GM23338 (cell line): ENCODE results near the gene GAREM1. TPM values are rescaled to one million over a fixed set of nuclear protein-coding genes. Genes with fewer than 3 reads are reported as not detected.

ENCODE experiments used
- CREB1 ChIP-seq: fragments of 250-450 bp; sonication (Bioruptor Pico); IDR thresholded peaks from 2 replicates; pipeline ENCODE4 v1.5.0; 2020; ENCODE audit warnings: low read depth, mild to moderate bottlenecking, moderate library complexity
- EZH2phosphoT487 ChIP-seq: fragments of 200-600 bp; sonication (generic); IDR thresholded peaks from one replicate; pipeline ENCODE4 v1.8.1; 2018; ENCODE audit warnings: antibody characterized with exemption; ENCODE audit not compliant: unreplicated experiment
- JUNB ChIP-seq: IDR thresholded peaks from one replicate; pipeline ENCODE4 v1.6.1; 2016; ENCODE audit warnings: antibody characterized with exemption; ENCODE audit not compliant: unreplicated experiment
- POLR2AphosphoS5 ChIP-seq: IDR thresholded peaks from 2 replicates; pipeline ENCODE4 v1.6.1; 2016; ENCODE audit warnings: antibody characterized with exemption, low read depth
- STAT1 ChIP-seq: IDR thresholded peaks from one replicate; pipeline ENCODE4 v1.6.1; 2016; ENCODE audit warnings: antibody characterized with exemption; ENCODE audit not compliant: unreplicated experiment
- ZNF331 ChIP-seq: fragments of 250-450 bp; sonication (Bioruptor Pico); IDR thresholded peaks from 2 replicates; pipeline ENCODE4 v1.5.0; 2020; ENCODE audit warnings: low read depth, mild to moderate bottlenecking, moderate library complexity
- polyA plus RNA-seq: library from polyadenylated mRNA; unstranded; fragments of >200 nt; fragmentation: Nextera tagmentation; extraction: Ambion mirVana; gene quantifications from 2 replicates; pipeline ENCODE4 v1.2.1, GENCODE V29; 2016
- total RNA-seq: library from RNA; depleted of rRNA; stranded (reverse); fragments of >200 nt; shearing (Covaris generic); gene quantifications from 2 replicates; pipeline ENCODE4 v1.2.3, GENCODE V29; 2014
- TF ChIP-seq, protein P1 (sequence below): fragments of 250-450 bp; sonication (Bioruptor Pico); IDR thresholded peaks from 2 replicates; pipeline ENCODE4 v1.5.0; 2020; ENCODE audit warnings: mild to moderate bottlenecking, moderate library complexity
- TF ChIP-seq, protein P2 (sequence below): IDR thresholded peaks from one replicate; pipeline ENCODE4 v1.6.1; 2018; ENCODE audit warnings: antibody characterized with exemption; ENCODE audit not compliant: unreplicated experiment
- TF ChIP-seq, protein P3 (sequence below), 2 experiments: fragments of 200-600 bp in 1 of 2; sonication (generic) in 1 of 2; conservative IDR thresholded peaks; 2 replicates each; pipeline versions ENCODE4 v1.5.1 to v1.6.1; 2016 to 2017; ENCODE audit warnings: antibody characterized with exemption in 2 of 2, low read depth in 2 of 2, mild to moderate bottlenecking in 2 of 2, moderate library complexity in 1 of 2

The GAREM1 gene
- total and polyA plus RNA-seq, 2 experiments from 2014 or later: 2.7 to 6.0 TPM

DNA sequence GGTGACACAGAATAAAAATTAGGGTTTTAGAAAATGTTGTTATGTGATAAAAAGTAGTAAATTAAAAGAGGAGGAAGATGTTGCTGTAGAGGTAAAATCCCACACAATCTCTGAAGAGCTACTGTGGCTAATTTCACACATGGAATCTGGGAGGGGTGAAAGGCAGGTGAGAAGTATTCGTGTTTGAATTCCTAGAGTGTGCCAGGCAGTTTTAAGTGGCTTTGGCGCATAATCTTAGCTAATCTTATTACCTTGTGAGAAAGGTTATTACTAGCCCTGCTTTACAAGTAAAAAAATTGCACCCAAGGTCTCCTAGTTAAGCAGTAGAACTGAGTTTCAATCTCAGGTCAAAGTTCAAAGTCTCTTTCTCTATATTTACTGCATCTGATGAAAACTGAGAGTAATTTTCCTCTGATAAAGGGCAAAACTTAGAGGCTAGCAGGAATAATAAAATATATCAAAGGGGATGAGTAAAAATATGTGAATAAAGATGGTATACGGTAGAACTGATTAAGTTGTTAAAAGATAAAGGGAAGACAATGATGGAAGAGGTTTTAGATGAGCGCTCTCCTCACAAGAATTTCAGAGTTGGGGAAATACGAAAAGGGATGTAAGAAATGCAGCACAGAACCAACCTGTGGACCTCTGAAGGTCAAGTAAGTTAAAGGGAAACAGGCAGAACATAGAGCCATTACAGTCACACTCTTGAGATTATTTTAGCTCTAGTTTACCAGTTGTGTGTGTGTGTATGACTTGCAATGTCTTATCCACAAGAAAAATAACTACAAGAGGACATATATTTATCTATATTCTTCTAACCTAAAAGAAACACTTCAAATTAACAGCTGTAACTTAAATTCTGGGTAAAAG is 34.8 kb downstream of the GAREM1 start (continued):
- TF ChIP-seq, protein P1, sequence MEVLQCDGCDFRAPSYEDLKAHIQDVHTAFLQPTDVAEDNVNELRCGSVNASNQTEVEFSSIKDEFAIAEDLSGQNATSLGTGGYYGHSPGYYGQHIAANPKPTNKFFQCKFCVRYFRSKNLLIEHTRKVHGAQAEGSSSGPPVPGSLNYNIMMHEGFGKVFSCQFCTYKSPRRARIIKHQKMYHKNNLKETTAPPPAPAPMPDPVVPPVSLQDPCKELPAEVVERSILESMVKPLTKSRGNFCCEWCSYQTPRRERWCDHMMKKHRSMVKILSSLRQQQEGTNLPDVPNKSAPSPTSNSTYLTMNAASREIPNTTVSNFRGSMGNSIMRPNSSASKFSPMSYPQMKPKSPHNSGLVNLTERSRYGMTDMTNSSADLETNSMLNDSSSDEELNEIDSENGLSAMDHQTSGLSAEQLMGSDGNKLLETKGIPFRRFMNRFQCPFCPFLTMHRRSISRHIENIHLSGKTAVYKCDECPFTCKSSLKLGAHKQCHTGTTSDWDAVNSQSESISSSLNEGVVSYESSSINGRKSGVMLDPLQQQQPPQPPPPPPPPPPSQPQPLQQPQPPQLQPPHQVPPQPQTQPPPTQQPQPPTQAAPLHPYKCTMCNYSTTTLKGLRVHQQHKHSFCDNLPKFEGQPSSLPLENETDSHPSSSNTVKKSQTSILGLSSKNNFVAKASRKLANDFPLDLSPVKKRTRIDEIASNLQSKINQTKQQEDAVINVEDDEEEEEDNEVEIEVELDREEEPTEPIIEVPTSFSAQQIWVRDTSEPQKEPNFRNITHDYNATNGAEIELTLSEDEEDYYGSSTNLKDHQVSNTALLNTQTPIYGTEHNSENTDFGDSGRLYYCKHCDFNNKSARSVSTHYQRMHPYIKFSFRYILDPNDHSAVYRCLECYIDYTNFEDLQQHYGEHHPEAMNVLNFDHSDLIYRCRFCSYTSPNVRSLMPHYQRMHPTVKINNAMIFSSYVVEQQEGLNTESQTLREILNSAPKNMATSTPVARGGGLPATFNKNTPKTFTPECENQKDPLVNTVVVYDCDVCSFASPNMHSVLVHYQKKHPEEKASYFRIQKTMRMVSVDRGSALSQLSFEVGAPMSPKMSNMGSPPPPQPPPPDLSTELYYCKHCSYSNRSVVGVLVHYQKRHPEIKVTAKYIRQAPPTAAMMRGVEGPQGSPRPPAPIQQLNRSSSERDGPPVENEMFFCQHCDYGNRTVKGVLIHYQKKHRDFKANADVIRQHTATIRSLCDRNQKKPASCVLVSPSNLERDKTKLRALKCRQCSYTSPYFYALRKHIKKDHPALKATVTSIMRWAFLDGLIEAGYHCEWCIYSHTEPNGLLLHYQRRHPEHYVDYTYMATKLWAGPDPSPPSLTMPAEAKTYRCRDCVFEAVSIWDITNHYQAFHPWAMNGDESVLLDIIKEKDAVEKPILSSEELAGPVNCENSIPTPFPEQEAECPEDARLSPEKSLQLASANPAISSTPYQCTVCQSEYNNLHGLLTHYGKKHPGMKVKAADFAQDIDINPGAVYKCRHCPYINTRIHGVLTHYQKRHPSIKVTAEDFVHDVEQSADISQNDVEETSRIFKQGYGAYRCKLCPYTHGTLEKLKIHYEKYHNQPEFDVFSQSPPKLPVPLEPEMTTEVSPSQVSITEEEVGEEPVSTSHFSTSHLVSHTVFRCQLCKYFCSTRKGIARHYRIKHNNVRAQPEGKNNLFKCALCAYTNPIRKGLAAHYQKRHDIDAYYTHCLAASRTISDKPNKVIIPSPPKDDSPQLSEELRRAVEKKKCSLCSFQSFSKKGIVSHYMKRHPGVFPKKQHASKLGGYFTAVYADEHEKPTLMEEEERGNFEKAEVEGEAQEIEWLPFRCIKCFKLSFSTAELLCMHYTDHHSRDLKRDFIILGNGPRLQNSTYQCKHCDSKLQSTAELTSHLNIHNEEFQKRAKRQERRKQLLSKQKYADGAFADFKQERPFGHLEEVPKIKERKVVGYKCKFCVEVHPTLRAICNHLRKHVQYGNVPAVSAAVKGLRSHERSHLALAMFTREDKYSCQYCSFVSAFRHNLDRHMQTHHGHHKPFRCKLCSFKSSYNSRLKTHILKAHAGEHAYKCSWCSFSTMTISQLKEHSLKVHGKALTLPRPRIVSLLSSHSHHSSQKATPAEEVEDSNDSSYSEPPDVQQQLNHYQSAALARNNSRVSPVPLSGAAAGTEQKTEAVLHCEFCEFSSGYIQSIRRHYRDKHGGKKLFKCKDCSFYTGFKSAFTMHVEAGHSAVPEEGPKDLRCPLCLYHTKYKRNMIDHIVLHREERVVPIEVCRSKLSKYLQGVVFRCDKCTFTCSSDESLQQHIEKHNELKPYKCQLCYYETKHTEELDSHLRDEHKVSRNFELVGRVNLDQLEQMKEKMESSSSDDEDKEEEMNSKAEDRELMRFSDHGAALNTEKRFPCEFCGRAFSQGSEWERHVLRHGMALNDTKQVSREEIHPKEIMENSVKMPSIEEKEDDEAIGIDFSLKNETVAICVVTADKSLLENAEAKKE (CRISPR knock-in tag): no peak
- TF ChIP-seq CREB1 (CRISPR knock-in tag): no peak
- no peak for TF ChIP-seq JUNB
- TF ChIP-seq ZNF331: no peak
- no peak for TF ChIP-seq POLR2AphosphoS5
- TF ChIP-seq STAT1: no peak
- TF ChIP-seq, protein P2, sequence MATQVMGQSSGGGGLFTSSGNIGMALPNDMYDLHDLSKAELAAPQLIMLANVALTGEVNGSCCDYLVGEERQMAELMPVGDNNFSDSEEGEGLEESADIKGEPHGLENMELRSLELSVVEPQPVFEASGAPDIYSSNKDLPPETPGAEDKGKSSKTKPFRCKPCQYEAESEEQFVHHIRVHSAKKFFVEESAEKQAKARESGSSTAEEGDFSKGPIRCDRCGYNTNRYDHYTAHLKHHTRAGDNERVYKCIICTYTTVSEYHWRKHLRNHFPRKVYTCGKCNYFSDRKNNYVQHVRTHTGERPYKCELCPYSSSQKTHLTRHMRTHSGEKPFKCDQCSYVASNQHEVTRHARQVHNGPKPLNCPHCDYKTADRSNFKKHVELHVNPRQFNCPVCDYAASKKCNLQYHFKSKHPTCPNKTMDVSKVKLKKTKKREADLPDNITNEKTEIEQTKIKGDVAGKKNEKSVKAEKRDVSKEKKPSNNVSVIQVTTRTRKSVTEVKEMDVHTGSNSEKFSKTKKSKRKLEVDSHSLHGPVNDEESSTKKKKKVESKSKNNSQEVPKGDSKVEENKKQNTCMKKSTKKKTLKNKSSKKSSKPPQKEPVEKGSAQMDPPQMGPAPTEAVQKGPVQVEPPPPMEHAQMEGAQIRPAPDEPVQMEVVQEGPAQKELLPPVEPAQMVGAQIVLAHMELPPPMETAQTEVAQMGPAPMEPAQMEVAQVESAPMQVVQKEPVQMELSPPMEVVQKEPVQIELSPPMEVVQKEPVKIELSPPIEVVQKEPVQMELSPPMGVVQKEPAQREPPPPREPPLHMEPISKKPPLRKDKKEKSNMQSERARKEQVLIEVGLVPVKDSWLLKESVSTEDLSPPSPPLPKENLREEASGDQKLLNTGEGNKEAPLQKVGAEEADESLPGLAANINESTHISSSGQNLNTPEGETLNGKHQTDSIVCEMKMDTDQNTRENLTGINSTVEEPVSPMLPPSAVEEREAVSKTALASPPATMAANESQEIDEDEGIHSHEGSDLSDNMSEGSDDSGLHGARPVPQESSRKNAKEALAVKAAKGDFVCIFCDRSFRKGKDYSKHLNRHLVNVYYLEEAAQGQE: no peak
- no peak for TF ChIP-seq EZH2phosphoT487
- TF ChIP-seq, protein P3, sequence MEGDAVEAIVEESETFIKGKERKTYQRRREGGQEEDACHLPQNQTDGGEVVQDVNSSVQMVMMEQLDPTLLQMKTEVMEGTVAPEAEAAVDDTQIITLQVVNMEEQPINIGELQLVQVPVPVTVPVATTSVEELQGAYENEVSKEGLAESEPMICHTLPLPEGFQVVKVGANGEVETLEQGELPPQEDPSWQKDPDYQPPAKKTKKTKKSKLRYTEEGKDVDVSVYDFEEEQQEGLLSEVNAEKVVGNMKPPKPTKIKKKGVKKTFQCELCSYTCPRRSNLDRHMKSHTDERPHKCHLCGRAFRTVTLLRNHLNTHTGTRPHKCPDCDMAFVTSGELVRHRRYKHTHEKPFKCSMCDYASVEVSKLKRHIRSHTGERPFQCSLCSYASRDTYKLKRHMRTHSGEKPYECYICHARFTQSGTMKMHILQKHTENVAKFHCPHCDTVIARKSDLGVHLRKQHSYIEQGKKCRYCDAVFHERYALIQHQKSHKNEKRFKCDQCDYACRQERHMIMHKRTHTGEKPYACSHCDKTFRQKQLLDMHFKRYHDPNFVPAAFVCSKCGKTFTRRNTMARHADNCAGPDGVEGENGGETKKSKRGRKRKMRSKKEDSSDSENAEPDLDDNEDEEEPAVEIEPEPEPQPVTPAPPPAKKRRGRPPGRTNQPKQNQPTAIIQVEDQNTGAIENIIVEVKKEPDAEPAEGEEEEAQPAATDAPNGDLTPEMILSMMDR (conservative IDR thresholded peaks at IDR 0.05; ENCODE audit: low read depth in 2 of 2): no peak
